Stimulated activated CD4-positive, alpha-beta T cell treated with anti-CD3 and anti-CD28 coated beads, Interleukin-1b, Interleukin-23, amount 100 ng/mL, for 24 hours (primary cell): ENCODE measurements around the gene MAPK9.

Source experiments
- DNase-seq, 4 experiments: peaks; one replicate each; pipeline ENCODE4 v3.0.0-alpha.2; 2020; ENCODE audit warnings: low read depth in 4 of 4, low spot score in 1 of 4

The MAPK9 gene

GRCh38 chr5:180206993-180207392 lies 84.9 kb downstream of the MAPK9 start:
- DNase-seq, result no peak

- no peak for DNase-seq
These were observed 86.0 kb downstream of the MAPK9 start for GRCh38 chr5:180205916-180206315.

DNA sequence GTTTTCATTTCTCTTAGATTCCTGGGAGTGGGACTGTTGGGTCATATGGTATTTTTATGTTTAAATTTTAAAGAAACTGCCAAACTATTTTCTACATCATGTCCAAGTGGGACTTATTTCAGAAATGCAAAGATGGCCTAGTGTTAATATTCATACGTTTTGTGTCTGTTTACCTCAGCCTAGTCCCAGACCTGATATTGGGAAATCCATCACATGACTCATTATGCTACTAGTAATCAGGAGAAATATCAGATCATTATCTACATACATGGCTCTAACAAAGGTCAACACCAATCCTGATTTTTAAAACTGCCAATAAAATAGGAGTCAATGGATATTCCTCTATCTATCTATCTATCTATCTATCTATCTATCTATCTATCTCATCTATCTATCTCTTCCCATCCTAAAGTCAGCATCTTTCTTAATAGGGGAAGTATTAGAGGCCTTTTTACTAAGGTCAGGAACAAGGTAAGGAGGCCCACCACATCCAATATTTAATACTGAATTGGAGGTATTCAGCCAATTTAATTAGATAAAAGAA lies 87.5 kb downstream of the MAPK9 start:
- DNase-seq, result no peak

DNA sequence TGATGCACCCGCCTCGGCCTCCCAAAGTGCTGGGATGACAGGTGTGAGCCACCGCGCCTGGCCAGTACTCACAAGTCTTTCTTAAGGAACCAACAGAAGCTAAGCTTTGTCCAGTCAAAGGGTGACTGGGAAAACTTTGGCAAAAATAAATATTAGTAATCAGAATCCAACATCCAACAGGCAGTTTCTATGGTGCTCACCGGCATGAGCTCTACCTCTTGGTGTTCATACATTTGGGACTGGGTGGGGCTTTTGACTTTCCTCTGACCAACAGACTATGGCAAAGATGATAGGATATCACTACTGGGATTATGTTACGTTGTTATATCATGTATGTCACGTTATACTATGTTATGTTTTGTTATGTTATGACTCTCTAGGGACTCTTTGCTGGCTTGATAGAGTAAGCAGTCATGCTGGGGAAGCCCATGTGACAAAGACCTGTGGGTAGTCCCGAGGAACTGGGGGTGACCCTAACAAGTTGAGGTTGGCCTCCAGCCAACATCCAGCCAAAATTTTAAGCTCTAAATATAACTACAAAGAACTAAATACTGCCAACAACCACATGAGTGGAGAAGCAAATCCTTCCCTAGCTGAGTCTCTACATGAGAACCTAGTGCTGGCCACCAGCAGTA lies 88.8 kb downstream of the MAPK9 start:
- DNase-seq, result no peak

DNA sequence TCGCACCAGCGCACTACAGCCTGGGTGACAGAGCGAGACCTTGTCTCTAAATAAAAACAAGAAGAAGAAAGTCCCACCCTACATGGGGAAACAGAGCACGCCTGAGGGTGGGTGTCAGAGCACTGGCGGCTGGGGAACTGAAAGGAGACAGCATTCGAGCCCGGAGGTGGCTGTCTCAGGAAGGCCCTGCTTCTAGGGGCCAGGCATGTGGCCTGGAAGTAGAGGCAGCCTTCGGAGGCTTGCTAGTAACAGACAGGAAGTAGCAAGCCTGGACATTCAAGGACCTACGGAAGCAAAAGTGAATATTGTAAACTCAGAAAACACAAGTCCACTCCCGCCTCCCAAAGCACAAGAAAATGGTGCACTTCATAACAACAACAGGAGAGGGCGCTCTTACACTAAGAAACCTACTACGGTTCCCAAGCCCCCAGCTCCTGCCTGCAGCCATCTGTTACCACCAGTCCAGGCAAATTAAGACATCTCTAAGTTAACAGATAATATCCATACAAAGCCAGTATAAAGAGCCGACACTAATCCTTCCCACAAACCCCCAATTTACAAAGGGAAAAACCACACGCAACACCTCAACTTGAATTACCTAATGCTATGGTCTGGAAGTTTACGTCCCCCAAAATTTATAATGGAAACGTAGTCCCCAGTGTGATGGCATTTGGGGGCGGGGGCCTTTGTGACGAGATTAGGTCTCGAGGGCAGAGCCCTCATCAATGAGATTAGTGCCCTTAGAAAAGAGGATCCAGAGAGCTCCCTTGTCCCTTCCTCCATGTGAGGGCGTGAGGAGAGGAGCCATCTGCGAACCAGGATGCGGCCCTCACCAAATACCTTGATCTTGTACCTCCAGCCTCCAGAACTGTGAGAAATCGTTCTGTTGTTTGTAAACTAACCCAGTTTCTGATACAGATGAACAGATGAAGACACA lies 90.6 kb downstream of the MAPK9 start:
- DNase-seq, result no peak

- DNase-seq, result no peak
These were observed 92.5 kb downstream of the MAPK9 start for GRCh38 chr5:180199390-180199789.

- no peak for DNase-seq
These were observed 93.7 kb downstream of the MAPK9 start for GRCh38 chr5:180198208-180198607.

GRCh38 chr5:180197016-180197702 lies 94.7 kb downstream of the MAPK9 start:
- DNase-seq, result no peak

DNA sequence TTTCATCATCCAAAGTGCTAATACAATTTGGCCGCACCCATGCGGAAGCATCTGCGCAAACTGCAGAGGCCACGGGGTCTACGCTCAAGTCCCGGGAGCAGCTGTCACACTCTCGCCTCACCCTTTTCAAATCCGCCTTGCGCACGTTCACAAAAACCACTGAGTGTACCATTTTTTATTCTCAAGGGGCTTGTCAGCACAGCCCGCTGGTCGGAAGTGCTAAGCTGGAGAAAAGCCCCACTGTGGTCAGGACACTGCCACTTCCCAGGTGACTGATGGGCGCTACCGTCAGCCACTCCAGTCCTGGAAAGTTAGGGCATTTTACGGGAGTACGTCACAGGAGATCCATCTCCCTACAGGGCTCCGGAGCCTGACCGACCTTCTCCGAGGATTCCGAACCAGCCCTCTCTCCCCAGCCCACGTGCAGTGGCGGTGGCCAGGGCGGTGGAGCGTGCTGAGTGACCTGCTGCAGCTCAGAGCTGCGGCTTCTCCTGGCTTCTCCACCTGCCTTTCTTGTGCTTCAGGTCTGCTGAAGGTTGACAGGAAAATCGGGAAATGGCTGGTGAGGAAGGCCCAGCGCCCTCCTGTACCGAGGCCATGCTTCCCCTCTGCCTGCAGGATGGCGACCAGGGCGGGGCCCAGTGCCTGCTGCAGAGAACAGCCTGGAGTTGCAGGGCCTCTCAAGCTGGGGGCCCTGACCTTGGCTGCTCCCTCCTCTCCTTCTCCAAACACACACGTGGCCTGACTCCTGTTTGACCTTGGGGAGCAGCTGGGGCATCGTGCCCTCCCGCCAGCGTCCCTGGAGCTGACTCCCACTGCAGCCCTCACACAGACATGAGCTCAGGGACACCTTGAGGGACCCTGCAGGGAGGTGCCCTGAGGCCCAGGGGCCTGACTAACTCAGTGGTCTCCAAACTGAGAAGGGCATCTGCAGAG lies 97.2 kb downstream of the MAPK9 start:
- no peak for DNase-seq

DNA sequence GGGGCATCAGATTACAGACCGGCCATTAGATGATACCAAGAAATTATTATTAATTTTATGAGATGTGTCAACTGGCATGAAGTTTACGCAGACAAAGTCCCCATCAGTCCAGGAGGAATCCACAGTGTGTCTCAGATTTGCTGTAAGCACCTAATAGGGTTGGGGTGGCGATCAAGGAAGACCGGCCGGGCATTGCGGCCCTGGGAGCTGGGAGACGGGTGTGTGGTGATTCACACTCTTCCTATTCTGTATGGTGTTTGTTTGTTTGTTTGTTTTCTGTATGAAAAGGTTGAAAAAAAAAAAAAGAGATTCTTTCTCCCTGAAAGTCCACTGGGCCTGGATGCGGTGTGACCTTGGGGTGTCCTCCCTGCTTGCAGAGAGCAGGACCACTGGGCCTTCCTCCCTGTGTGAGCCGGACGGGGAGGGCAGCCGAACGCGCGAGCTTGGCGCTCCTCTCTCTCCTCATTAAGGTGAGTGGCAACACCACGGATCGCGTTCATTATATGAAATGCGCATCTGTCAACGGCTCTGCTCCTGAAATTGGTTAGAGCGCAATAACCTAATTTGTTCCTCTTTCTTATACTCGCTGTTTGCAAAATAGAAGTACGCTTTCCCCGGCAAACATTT lies 98.0 kb downstream of the MAPK9 start:
- no peak for DNase-seq

DNA sequence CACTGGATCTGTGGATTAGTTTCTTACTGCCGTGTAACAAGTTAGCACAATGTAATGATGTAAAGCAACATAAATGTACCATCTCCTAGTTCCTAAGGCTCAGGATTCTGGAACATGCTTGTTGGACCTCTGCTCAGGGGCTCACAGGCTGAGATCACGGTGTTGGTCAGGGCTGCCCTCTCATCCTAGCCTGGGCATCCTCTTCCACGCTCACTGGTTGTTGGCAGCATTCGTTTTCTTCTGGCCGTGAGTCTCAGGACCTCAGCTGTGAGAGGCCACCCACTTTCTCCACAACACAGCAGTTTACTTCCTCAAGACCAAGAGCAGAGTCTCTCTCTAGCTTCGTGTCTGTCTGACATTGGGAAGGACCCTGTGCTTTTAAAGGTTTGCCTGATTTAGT lies 100.2 kb downstream of the MAPK9 start:
- DNase-seq, result no peak

GRCh38 chr5:180187767-180188166 lies 104.1 kb downstream of the MAPK9 start:
- no peak for DNase-seq
